ENCODE measurements around the gene SORCS2. TPM values are rescaled to one million over a fixed set of nuclear protein-coding genes. Genes with fewer than 3 reads are reported as not detected.

SORCS2 gene
- total RNA-seq, 1 donor from 2014 or later = 13.4 TPM

GRCh38 chr4:7291372-7292114 lies 99.2 kb downstream of the SORCS2 start:
- DNase-seq = no peak

DNA sequence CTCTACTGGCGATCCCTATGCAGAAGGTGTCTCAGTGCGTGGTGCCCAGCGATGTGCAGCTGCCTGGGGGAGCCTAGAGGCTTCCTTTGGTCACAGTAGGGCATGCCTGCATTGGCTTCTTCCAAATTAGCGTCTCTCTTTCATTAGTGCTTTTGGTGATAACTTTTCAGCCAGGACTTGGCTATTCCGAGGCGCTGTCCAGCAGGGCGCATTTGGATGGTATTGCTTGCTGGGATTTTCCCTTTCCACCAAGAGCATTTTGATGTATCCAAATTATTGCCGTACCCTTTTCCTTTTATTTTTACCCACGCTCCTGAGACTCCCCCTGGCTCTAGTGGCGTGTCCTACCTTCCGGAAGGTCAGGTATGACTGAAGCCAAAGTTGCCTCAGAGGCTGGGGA lies 101.4 kb downstream of the SORCS2 start:
- no peak for DNase-seq

DNA sequence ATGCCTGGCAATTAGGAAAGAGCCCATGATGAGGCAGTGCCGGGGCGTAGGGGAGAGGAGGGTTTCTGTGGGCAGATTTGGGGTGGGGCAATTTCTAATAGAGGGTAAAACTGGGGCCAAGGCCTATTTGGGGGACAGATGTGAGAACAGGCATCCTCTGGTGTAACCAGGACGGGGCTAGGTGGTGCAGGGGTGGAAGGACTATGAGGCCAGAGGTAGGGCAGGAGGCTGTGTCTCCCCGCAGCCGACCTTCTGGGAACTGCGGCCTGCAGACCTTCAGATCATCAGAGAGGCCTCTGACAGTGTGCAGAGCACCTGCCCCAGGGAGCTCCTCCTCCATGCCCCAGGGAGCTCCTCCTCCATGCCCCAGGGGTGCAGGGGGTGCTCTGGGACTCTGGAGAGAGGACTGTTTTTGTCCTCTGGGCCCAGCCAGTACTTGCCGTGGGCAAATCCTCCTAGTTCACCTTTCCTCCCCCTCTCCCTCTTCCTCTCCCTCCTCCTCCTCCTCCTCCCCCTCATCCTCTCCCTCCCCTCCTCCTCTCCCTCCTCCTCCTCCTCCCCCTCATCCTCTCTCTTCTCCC lies 101.9 kb downstream of the SORCS2 start:
- no peak for DNase-seq

GRCh38 chr4:7295197-7295910 lies 103.0 kb downstream of the SORCS2 start:
- no peak for DNase-seq

- DNase-seq = no peak
Observed at GRCh38 chr4:7295911-7296660, 103.7 kb downstream of the SORCS2 start.

GRCh38 chr4:7296661-7297335 lies 104.5 kb downstream of the SORCS2 start:
- no peak for DNase-seq

DNA sequence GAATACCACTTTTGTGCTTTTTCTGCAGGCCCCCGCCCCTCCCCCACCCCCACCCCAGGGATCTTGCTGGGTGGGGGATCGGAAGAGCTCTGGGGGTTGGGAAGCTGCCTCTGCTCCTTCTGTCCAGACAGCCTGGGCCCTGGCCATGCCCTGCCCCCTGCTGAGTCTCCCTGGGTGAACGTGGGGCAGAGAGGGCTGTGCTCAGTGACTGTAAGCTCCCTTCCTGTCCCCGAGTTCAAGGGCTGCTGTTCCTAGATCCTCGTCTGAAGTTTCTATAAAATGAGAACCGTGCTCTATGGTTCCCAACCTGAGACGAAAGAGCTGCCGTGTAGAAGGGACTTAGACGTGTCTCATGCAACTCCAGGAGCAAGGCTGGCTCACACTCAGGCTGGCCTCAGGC lies 105.0 kb downstream of the SORCS2 start:
- no peak for DNase-seq

GRCh38 chr4:7297881-7298280 lies 105.5 kb downstream of the SORCS2 start:
- no peak for DNase-seq

- DNase-seq = no peak
Observed at GRCh38 chr4:7298619-7299009, 106.3 kb downstream of the SORCS2 start.

GRCh38 chr4:7299010-7299907 lies 106.9 kb downstream of the SORCS2 start:
- DNase-seq = peak; percentile 79

- DNase-seq = no peak
Observed at GRCh38 chr4:7299908-7300710, 107.8 kb downstream of the SORCS2 start.

GRCh38 chr4:7300711-7301095 lies 108.4 kb downstream of the SORCS2 start:
- no peak for DNase-seq

- no peak for DNase-seq
Observed at GRCh38 chr4:7301126-7301785, 108.9 kb downstream of the SORCS2 start.

GRCh38 chr4:7301846-7302630 lies 109.7 kb downstream of the SORCS2 start:
- no peak for DNase-seq

- DNase-seq = no peak
Observed at GRCh38 chr4:7302781-7303404, 110.6 kb downstream of the SORCS2 start.

DNA sequence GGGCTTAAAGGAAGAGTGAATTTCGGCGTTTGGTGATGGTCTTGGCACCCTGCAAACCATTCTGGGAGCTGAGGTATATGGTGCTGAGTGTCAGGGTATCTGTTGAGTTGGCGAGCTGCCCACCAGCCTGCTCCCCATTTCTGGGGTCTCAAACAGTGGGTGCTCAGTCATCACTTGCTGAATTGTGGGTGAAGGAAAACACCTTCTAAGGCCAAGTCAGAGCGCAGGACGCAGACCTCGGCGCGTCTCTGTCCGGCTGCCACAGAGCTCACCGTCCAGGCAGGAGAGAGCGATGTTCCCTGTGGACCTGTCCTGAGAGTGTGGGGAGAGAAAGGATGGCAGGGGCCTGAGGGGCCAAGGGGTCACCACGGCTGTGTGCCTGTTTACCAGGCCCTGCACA lies 111.2 kb downstream of the SORCS2 start:
- DNase-seq = no peak

DNA sequence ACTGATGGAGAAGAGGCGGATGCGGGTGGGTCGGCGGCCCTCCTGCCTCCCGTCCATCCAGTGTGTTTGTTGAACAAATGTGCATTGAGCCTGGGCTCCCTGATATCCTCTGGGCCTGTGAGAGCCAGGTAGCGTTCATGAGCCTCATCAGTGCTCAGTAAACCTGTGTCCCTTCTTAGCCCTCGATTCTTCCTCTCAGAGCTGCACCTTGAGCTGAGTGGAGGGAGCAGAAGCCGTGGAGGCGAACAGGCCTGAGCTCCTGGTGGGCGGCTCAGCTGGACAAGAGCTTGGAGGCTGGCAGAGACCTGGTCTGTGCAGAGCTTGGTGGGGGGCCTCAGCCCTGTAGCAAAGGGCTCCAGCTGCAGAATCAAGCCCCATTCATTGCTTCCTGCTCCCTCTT lies 112.1 kb downstream of the SORCS2 start:
- DNase-seq = no peak
